K562 (cell line): ENCODE results near the gene GAS2L2. TPM values are rescaled to one million over a fixed set of nuclear protein-coding genes. Genes with fewer than 3 reads are reported as not detected.

Experiments
- ATF1 ChIP-seq, 2 experiments: fragments of 450-650 bp in 1 of 2; IDR thresholded peaks; 2 replicates each; pipeline ENCODE4 v1.6.1; 2016; ENCODE audit warnings: missing compliant biosample characterization in 1 of 2, missing genetic modification characterization in 1 of 2
- CREB1 ChIP-seq, 2 experiments: sonication (generic) in 1 of 2; formaldehyde crosslinking in 1 of 2; IDR thresholded peaks; 2 replicates each; pipeline versions ENCODE4 v1.6.1 to v1.8.0; 2012 to 2022; ENCODE audit warnings: inconsistent platforms in 1 of 2, mild to moderate bottlenecking in 1 of 2, missing genetic modification reagents in 1 of 2, moderate library complexity in 1 of 2
- DIDO1 ChIP-seq: fragments of 450-650 bp; IDR thresholded peaks from 2 replicates; pipeline ENCODE4 v1.6.1; 2016; ENCODE audit warnings: low read depth, missing biosample characterization, missing genetic modification characterization
- FOXK1 ChIP-seq: sonication (generic); formaldehyde crosslinking; IDR thresholded peaks from 2 replicates; pipeline ENCODE4 v1.8.0; 2022; ENCODE audit warnings: missing genetic modification reagents, mild to moderate bottlenecking, borderline replicate concordance
- GABPB2 ChIP-seq: fragments of 250-450 bp; sonication (Bioruptor Pico); conservative IDR thresholded peaks from 2 replicates; pipeline ENCODE4 v1.5.1; 2021; ENCODE audit warnings: mild to moderate bottlenecking
- GATA2 ChIP-seq: sonication (generic); formaldehyde crosslinking; IDR thresholded peaks from 2 replicates; pipeline ENCODE4 v1.4.0; 2020; ENCODE audit warnings: mild to moderate bottlenecking, missing genetic modification reagents
- NELFE ChIP-seq: IDR thresholded peaks from 2 replicates; pipeline ENCODE4 v1.6.1; 2011; ENCODE audit warnings: mild to moderate bottlenecking; ENCODE audit not compliant: insufficient read depth, insufficient read length
- RBM34 ChIP-seq: fragments of 200-400 bp; formaldehyde crosslinking; IDR thresholded peaks from 2 replicates; pipeline ENCODE4 v1.6.1; 2018; ENCODE audit warnings: low read length, borderline replicate concordance; ENCODE audit not compliant: insufficient read depth
- SIX5 ChIP-seq, 2 experiments: IDR thresholded peaks; 2 replicates each; pipeline ENCODE4 v1.6.1; 2011; ENCODE audit warnings: low read length in 2 of 2, borderline replicate concordance in 1 of 2, low read depth in 1 of 2, mild to moderate bottlenecking in 1 of 2, moderate library complexity in 1 of 2; ENCODE audit not compliant: insufficient read depth in 1 of 2
- TAF15 ChIP-seq: fragments of 200-400 bp; formaldehyde crosslinking; IDR thresholded peaks from 2 replicates; pipeline ENCODE4 v1.6.1; 2017; ENCODE audit warnings: mild to moderate bottlenecking, low read depth, low read length, moderate library complexity
- TAF9B ChIP-seq: fragments of 450-650 bp; IDR thresholded peaks from 2 replicates; pipeline ENCODE4 v1.6.1; 2018; ENCODE audit warnings: mild to moderate bottlenecking; ENCODE audit not compliant: partially characterized antibody
- TBL1XR1 ChIP-seq, 2 experiments: IDR thresholded peaks; 2 replicates each; pipeline ENCODE4 v1.6.1; 2012; ENCODE audit warnings: improper control_type of control experiment in 2 of 2, low read length in 2 of 2, mild to moderate bottlenecking in 1 of 2
- ZKSCAN1 ChIP-seq: fragments of 150-350 bp; IDR thresholded peaks from 2 replicates; pipeline ENCODE4 v1.6.1; 2016; ENCODE audit warnings: low read depth, low read length
- ZNF197 ChIP-seq: fragments of 200-800 bp; sonication (Bioruptor generic); IDR thresholded peaks from 2 replicates; pipeline ENCODE4 v1.6.1; 2016; ENCODE audit warnings: low read depth, missing genetic modification characterization, missing compliant biosample characterization
- ZNF217 ChIP-seq: sonication (generic); formaldehyde crosslinking; IDR thresholded peaks from 2 replicates; pipeline ENCODE4 v1.8.0; 2022; ENCODE audit warnings: mild to moderate bottlenecking, missing genetic modification reagents
- ZNF277 ChIP-seq: fragments of 250-450 bp; sonication (Bioruptor Pico); IDR thresholded peaks from 2 replicates; pipeline ENCODE4 v1.8.0; 2022; ENCODE audit warnings: inconsistent platforms, mild to moderate bottlenecking, moderate library complexity, borderline replicate concordance
- ZNF79 ChIP-seq: fragments of 250-450 bp; sonication (Bioruptor Pico); IDR thresholded peaks from 2 replicates; pipeline ENCODE4 v1.4.0; 2020; ENCODE audit warnings: low read depth, mild to moderate bottlenecking, moderate library complexity
- polyA plus RNA-seq, 8 experiments: library from polyadenylated mRNA; depleted of rRNA in 4 of 8; stranded (reverse) in 5 of 8; unstranded in 3 of 8; fragments of >200 nt; fragmentation: Nextera tagmentation in 2 of 8; fragmentation: Illumina TruSeq in 1 of 8; extraction: Ambion mirVana in 2 of 8; extraction: Trizol in 1 of 8; gene quantifications; 2 replicates each; pipeline versions ENCODE4 v1.2.1 to v1.2.3, GENCODE V29; 2011 to 2014; ENCODE audit warnings: inconsistent platforms in 1 of 8, missing spikeins in 1 of 8
- total RNA-seq, 7 experiments: library from RNA; depleted of rRNA in 6 of 7; stranded (reverse); fragments of >200 nt in 6 of 7; fragmentation: Illumina TruSeq in 2 of 7; extraction: Trizol in 2 of 7; gene quantifications; 2 replicates each; pipeline versions ENCODE4 v1.2.1 to v1.2.3, GENCODE V29; 2011 to 2021; ENCODE audit warnings: low replicate concordance in 1 of 7
- TF ChIP-seq, protein P1 (sequence below), 2 experiments: IDR thresholded peaks in 1 of 2; conservative IDR thresholded peaks in 1 of 2; 2 replicates each; pipeline ENCODE4 v1.6.1; 2016; ENCODE audit warnings: low read depth in 2 of 2, mild to moderate bottlenecking in 1 of 2, missing compliant biosample characterization in 1 of 2, missing genetic modification characterization in 1 of 2, moderate library complexity in 1 of 2
- TF ChIP-seq, protein P2 (sequence below): sonication (generic); formaldehyde crosslinking; IDR thresholded peaks from 2 replicates; pipeline ENCODE4 v1.4.0; 2020; ENCODE audit warnings: mild to moderate bottlenecking, missing genetic modification reagents

Gene GAS2L2
- total and polyA plus RNA-seq, 9 of the 15 experiments (the other 6 are each of a cell fraction or from before 2014, with no cell fraction given): not detected

- TF ChIP-seq ZNF277 (CRISPR knock-in tag) (no peak), NELFE (no peak), ZKSCAN1 (no peak), TAF9B (no peak), DIDO1 (no peak), SIX5 (IDR thresholded peaks at IDR 0.05; ENCODE audit: borderline replicate concordance in 1 of 2, insufficient read depth in 1 of 2, low read depth in 1 of 2, low read length in 2 of 2) (no peak), ZNF197 (CRISPR knock-in tag) (no peak), ZNF79 (CRISPR knock-in tag) (no peak), GABPB2 (CRISPR knock-in tag) (no peak), ATF1 (CRISPR knock-in tag; IDR thresholded peaks at IDR 0.05) (no peak), ATF1 (tag; IDR thresholded peaks at IDR 0.05) (no peak), ZNF217 (CRISPR knock-in tag) (no peak), GATA2 (CRISPR knock-in tag) (no peak), FOXK1 (CRISPR knock-in tag) (no peak), TBL1XR1 (IDR thresholded peaks at IDR 0.05; ENCODE audit: low read length in 2 of 2) (no peak), TAF15 (no peak), CREB1 (IDR thresholded peaks at IDR 0.05) (no peak), CREB1 (CRISPR knock-in tag; IDR thresholded peaks at IDR 0.05) (no peak), RBM34 (no peak)
- TF ChIP-seq, protein P1, sequence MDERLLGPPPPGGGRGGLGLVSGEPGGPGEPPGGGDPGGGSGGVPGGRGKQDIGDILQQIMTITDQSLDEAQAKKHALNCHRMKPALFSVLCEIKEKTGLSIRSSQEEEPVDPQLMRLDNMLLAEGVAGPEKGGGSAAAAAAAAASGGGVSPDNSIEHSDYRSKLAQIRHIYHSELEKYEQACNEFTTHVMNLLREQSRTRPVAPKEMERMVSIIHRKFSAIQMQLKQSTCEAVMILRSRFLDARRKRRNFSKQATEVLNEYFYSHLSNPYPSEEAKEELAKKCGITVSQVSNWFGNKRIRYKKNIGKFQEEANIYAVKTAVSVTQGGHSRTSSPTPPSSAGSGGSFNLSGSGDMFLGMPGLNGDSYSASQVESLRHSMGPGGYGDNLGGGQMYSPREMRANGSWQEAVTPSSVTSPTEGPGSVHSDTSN (CRISPR knock-in tag; IDR thresholded peaks at IDR 0.05; ENCODE audit: low read depth): no peak
- TF ChIP-seq, protein P1 (tag; conservative IDR thresholded peaks at IDR 0.05; ENCODE audit: low read depth): 0 out of 2 replicates have a peak, but pooled peaks have one; percentile 45
- TF ChIP-seq, protein P2, sequence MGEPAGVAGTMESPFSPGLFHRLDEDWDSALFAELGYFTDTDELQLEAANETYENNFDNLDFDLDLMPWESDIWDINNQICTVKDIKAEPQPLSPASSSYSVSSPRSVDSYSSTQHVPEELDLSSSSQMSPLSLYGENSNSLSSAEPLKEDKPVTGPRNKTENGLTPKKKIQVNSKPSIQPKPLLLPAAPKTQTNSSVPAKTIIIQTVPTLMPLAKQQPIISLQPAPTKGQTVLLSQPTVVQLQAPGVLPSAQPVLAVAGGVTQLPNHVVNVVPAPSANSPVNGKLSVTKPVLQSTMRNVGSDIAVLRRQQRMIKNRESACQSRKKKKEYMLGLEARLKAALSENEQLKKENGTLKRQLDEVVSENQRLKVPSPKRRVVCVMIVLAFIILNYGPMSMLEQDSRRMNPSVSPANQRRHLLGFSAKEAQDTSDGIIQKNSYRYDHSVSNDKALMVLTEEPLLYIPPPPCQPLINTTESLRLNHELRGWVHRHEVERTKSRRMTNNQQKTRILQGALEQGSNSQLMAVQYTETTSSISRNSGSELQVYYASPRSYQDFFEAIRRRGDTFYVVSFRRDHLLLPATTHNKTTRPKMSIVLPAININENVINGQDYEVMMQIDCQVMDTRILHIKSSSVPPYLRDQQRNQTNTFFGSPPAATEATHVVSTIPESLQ (CRISPR knock-in tag): no peak
Measured at GRCh38 chr17:35801583-35802224, 48.7 kb upstream of the GAS2L2 start (continued).
